GM12892 (cell line): ENCODE data around the gene OR4D6.
"Not testable (repeated sequence)": the region's sequence is repeated elsewhere in the genome, so short reads cannot be mapped to it uniquely, and the experiment has no call there.

Experiments
- DNase-seq: peaks from one replicate; pipeline ENCODE4 v3.0.0; 2011; ENCODE audit not compliant: insufficient read length
- FAIRE-seq: peaks from 2 replicates; lab custom pipeline; 2011; peaks lifted over from hg19 to GRCh38; lab: Jason Lieb, UNC
- POLR2A ChIP-seq: IDR thresholded peaks from 2 replicates; pipeline ENCODE4 v1.6.1; 2011; ENCODE audit warnings: low read depth, low read length, control low read depth
- POLR2AphosphoS5 ChIP-seq: IDR thresholded peaks from 2 replicates; pipeline ENCODE4 v1.6.1; 2011; ENCODE audit warnings: low read depth, low read length, control low read depth
- TAF1 ChIP-seq: IDR thresholded peaks from 2 replicates; pipeline ENCODE4 v1.6.1; 2011; ENCODE audit warnings: low read depth, mild to moderate bottlenecking, control low read depth, low read length, borderline replicate concordance

The OR4D6 gene

DNA sequence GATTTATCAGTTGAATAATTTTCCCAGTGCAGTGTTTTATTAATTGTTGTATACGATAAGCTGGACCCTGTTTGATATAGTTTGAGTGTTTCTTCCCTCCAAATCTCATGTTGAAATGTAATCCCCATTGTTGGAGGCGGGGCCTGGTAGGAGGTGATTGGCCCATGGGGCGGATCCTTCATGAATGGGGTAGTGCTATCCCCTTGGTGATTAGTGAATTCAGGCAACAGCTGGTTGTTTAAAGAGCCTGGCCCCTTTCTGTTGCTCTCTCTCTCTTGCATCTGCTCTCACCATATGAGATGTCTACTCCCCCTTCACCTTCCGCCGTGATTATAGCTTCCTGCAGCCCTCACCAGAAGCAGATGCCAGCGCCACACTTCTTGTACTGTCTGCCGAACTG lies 19.0 kb upstream of the OR4D6 start:
- FAIRE-seq = no peak
- TF ChIP-seq TAF1 (no peak), POLR2AphosphoS5 (no peak), POLR2A (no peak)
- DNase-seq = no peak

DNA sequence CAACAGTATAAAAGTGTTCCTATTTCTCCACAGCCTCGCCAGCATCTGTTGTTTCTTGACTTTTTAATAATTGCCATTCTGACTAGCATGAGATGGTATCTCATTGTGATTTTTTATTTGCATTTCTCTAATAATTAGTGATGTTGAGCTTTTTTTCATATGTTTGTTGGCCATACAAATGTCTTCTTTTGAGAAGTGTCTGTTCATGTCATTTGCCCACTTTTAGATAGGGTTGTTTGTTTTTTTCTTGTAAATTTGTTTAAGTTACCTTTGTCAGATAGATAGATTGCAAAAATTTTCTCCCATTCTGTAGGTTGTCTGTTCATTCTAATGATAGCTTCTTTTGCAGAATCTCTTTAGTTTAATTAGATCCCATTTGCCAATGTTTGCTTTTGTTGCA lies 11.1 kb upstream of the OR4D6 start:
- DNase-seq, FAIRE-seq: not testable (repeated sequence)

DNA sequence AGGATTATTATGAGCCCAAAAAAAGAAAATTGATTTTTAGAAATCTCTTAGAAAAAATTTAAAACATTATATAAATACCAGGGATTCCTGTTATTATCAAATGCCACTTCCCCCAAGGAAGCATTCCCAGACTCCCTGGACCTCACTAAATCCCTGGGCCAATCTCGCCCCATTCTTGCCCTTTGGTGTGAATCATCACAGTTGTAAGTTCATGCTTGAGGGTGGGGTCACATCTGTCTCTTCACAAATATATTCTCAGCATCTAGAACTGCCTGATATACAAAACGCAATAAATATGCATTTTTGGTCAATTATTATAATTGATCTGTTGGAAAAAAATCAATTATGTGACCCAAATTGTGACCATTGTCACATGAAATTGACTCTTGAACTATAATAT lies 8.3 kb upstream of the OR4D6 start:
- DNase-seq = no peak
- TF ChIP-seq TAF1 (no peak), POLR2AphosphoS5 (no peak), POLR2A (no peak)
- FAIRE-seq = no peak

DNA sequence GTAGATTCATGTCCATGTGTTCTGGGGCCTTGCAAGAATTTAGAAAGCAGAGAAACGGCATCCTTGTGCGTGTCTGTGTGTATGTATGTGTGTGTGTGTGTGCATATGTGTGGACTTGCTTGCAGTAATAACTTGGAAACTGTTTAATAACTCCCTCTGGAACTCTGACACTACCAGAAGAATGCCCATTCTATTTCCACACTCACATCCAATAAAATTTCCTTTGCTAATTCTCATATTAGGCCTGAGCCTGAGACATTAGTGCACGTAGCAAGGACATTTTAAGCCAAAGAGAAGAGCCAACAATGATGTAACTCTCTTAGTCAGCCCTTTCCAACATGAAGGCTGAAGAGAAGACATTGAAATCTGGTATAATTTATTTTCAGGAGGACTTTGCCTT lies 3.2 kb downstream of the OR4D6 start:
- no peak for FAIRE-seq
- no peak for DNase-seq
- TF ChIP-seq POLR2AphosphoS5 (no peak), POLR2A (no peak), TAF1 (no peak)

DNA sequence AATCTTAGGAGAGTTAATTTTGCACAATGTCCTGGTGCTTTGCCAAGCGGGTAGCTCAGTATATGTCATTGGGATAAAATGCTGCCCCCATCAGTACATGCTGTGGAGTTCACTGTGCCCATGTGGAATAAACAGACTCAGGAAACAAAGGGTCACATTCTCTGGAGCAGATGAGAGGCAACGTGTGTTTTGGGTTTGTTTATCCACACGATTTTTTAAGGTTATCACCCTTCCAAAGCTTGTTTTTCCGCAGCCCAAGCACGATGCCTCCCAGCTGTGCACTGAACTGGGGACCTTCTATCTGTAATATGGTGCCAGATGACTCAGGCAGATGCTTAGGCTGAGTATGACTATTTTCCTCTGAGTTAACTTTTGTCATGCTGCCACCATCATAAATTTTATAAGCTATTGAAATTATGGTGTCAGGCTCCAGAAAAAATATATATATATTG lies 6.5 kb downstream of the OR4D6 start:
- TF ChIP-seq POLR2A (no peak), POLR2AphosphoS5 (no peak), TAF1 (no peak)
- FAIRE-seq = no peak
- DNase-seq = no peak

DNA sequence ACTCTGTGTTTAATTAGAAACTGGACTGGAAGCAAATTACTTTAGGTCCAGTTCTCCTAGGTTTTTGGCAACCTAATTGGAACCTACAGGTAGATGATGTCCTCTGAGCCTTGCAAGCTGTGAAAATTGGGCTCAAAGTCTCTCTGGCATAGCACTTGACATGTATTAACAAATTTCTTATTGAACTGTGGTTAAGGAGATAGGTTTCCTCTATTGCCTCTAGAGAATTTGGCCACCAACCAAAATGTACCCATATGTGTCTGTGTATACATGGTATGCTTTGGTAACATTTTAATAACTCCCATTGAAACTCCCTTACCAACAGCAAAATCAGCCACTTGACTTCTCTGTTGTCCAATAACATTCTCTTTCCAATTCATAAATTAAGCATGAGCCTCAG lies 16.3 kb downstream of the OR4D6 start, which contains the start of gene OR4D10:
Gene OR4D10, plus strand, starts transcription at position 301 of the 400 bp plus-strand sequence. CDS start 4,115 bp downstream, outside the sequence.
- FAIRE-seq = no peak
- no peak for TF ChIP-seq POLR2AphosphoS5
- TF ChIP-seq POLR2A = no peak
- no peak for TF ChIP-seq TAF1
- DNase-seq = no peak

DNA sequence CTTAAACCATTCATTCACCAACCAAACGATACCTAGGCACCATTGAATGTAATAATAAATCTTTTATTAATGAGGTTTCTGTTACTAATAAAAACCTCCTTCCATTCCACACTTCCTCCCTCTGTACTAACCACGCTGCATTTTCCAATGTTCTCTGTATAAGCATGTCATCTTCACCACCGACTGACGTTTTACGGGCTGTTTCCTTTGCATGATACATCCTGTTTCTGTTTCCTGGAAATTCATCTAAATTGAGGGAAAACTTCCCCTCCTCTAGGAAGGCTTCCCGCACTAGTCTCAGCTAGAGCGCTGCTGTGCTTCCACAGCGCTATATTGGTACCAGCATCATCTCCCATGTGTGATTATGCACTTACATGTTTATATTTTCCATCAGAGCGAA lies 18.4 kb downstream of the OR4D6 start:
- TF ChIP-seq POLR2AphosphoS5 = no peak
- TF ChIP-seq TAF1 = no peak
- TF ChIP-seq POLR2A = no peak

DNA sequence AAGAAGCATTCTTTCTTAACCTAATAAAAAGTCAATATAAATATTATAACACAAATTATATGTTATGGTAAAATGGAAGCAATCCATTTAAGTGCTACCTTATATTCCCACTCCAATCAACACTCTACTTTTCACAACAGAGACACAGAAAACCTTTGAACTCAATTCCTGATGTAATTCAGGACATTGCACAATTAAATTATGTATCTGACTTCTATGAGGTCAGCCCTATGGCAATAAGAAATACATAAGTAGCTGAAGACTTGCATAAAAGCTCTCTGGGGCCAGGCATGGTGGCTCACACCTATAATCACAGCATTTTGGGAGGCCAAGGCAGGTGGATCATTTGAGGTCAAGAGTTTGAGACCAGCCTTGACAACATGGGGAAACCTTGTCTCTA lies 23.1 kb downstream of the OR4D6 start:
- no peak for TF ChIP-seq TAF1
- no peak for TF ChIP-seq POLR2AphosphoS5
- TF ChIP-seq POLR2A = no peak
- FAIRE-seq (no peak), DNase-seq (no peak)

More for the DNA sequence above, 18.4 kb downstream of the OR4D6 start:
- no peak for DNase-seq
- FAIRE-seq = no peak

DNA sequence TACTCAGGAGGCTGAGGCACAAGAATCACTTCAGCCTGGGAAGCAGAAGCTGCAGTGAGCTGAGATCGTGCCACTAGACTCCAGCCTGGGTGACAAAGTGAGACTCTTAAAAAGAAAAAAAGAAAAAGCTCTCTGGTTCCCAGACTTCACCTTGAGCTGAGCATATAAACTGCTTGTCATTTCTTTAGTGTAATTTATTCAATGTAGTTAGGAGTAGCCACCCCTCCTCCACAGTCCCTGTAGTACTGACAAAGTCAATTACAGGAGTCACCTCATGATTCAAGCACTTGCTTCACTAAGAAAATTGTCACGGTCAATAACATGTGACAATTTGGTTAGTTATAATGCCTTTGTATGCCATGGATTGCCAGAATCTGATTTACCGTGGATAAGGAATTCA lies 23.6 kb downstream of the OR4D6 start:
- no peak for TF ChIP-seq TAF1
- TF ChIP-seq POLR2A = no peak
- no peak for TF ChIP-seq POLR2AphosphoS5
- FAIRE-seq = no peak
- DNase-seq = no peak

DNA sequence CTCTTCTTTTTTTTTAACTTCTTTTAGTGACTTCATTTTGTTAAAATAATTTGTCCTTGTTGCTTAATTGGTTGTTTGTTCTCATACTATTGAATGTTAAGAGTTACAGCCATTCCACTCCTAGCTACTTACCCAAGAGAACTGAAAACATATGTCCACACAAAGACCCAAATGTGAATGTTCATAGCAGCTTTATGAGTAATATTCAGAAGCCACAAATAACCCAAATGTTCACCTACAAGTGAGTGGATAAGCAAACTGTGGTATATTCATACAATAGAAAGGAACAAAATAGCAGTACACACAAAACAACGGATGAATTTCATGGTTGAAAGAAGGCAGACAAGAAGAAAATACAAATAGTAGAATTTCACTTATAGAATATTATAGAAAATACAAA lies 45.2 kb downstream of the OR4D6 start:
- TF ChIP-seq POLR2AphosphoS5 (no peak), POLR2A (no peak), TAF1 (no peak)
- DNase-seq (no peak), FAIRE-seq (no peak)

DNA sequence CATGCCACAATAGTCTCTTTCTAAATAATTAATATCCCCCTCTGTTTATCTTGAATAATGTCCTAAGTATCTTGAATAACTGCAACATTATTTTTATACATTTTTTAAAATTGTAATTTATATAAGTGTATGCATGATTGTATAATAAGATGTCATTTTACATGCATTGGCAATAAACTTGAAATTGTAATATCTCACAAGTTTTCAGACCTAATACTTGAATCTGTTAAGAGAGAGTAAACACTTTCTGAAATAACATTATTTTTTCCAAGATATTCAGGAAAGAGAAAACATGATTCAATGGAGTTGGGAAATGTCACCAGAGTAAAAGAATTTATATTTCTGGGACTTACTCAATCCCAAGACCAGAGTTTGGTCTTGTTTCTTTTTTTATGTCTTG lies 46.5 kb downstream of the OR4D6 start, which contains the start of gene OR4D11:
Gene OR4D11, plus strand, starts transcription at position 301 of the 400 bp plus-strand sequence. Its CDS starts 0 bp downstream, at position 301.
- TF ChIP-seq POLR2AphosphoS5 = no peak
- FAIRE-seq (no peak), DNase-seq (no peak)
